Uterus (tissue), 4 donors: Measurements from ENCODE around the gene WSCD2. TPM values are rescaled to one million over a fixed set of nuclear protein-coding genes. Genes with fewer than 3 reads are reported as not detected.

Experiments
- DNase-seq, 2 donors: peaks; one replicate each; pipeline ENCODE4 v3.0.0-alpha.2; 2019 to 2020
- H3K27ac ChIP-seq, 2 donors: fragments of 200-600 bp; sonication (generic); 1 replicate in 1 of 2; 2 replicates in 1 of 2; pipeline ENCODE4 v1.5.1; 2016 to 2018
- H3K27me3 ChIP-seq, 2 donors: fragments of 200-600 bp; sonication (generic); one replicate each; pipeline ENCODE4 v1.5.1; 2018 to 2019; ENCODE audit warnings: control low read depth in 1 of 2
- H3K36me3 ChIP-seq, 2 donors: fragments of 200-600 bp; sonication (generic); one replicate each; pipeline ENCODE4 v1.5.1; 2019; ENCODE audit warnings: control low read depth in 1 of 2
- H3K4me1 ChIP-seq, 2 donors: fragments of 200-600 bp; sonication (generic); one replicate each; pipeline ENCODE4 v1.5.1; 2018 to 2019; ENCODE audit warnings: control low read depth in 1 of 2
- H3K4me3 ChIP-seq, 2 donors: fragments of 200-600 bp; sonication (generic); 1 replicate in 1 of 2; 2 replicates in 1 of 2; pipeline ENCODE4 v1.5.1; 2018 to 2019; ENCODE audit warnings: mild to moderate bottlenecking in 1 of 2
- H3K9me3 ChIP-seq, 2 donors: fragments of 200-600 bp; sonication (generic); one replicate each; pipeline ENCODE4 v1.5.1; 2019; ENCODE audit warnings: control low read depth in 1 of 2
- CTCF ChIP-seq, 4 experiments: fragments of 200-600 bp in 2 of 4; fragments of 450-650 bp in 2 of 4; sonication (generic) in 2 of 4; IDR thresholded peaks; one replicate each; pipeline ENCODE4 v1.5.1; 2016 to 2019; ENCODE audit warnings: antibody characterized with exemption in 4 of 4, mild to moderate bottlenecking in 2 of 4, moderate library complexity in 1 of 4
- POLR2A ChIP-seq, 2 donors: fragments of 450-650 bp; IDR thresholded peaks; one replicate each; pipeline ENCODE4 v1.6.1; 2016; ENCODE audit warnings: antibody characterized with exemption in 2 of 2, mild to moderate bottlenecking in 1 of 2, moderate library complexity in 1 of 2
- intact Hi-C: fragments of 100-400 bp; cut with DNase I; formaldehyde crosslinking; loops from one replicate; pipeline ENCODE4 v1.15.1; 2023; ENCODE audit warnings: low total_unique reads
- total RNA-seq, 4 donors: library from RNA; depleted of rRNA in 3 of 4; stranded (reverse); fragments of >200 nt in 3 of 4; gene quantifications; one replicate each; pipeline versions ENCODE4 v1.1.0 to v1.2.4, GENCODE V29; 2014 to 2023
- donor health status: DM: yes; HTN: yes; CAD: no.

Gene WSCD2
- total RNA-seq, 4 donors from 2014 or later, result 3.3 to 65.3 (median 17.2) TPM

- Histone ChIP-seq H3K36me3 (no peaks in the 10 kb centered on the region), H3K27me3 (no peaks in the 10 kb centered on the region), H3K27ac (no peak overlapping the region), H3K9me3 (no peaks in the 10 kb centered on the region), H3K4me1 (no peaks in the 10 kb centered on the region), H3K4me3 (no peak overlapping the region)
- TF ChIP-seq CTCF (IDR thresholded peaks at IDR 0.05) (no peak), POLR2A (IDR thresholded peaks at IDR 0.05) (no peak)
- intact Hi-C loops, result no loop called here
- DNase-seq, result no peak
Observed at GRCh38 chr12:108270849-108271143, 141.7 kb downstream of the WSCD2 start.

- Histone ChIP-seq H3K27ac (no peak overlapping the region), H3K27me3 (no peaks in the 10 kb centered on the region), H3K36me3 (no peaks in the 10 kb centered on the region), H3K4me1 (no peaks in the 10 kb centered on the region), H3K4me3 (no peak overlapping the region), H3K9me3 (no peaks in the 10 kb centered on the region)
- intact Hi-C loops, result no loop called here
- DNase-seq, result no peak
- TF ChIP-seq POLR2A (IDR thresholded peaks at IDR 0.05) (no peak), CTCF (IDR thresholded peaks at IDR 0.05) (no peak)
Observed at GRCh38 chr12:108271951-108272872, 143.1 kb downstream of the WSCD2 start.

GRCh38 chr12:108273217-108273616 is 144.1 kb downstream of the WSCD2 start:
- Histone ChIP-seq H3K4me3 (no peak overlapping the region), H3K27me3 (no peaks in the 10 kb centered on the region), H3K27ac (no peak overlapping the region), H3K4me1 (no peaks in the 10 kb centered on the region), H3K9me3 (no peaks in the 10 kb centered on the region), H3K36me3 (no peaks in the 10 kb centered on the region)
- intact Hi-C loops, result no loop called here
- DNase-seq, result no peak
- TF ChIP-seq POLR2A (IDR thresholded peaks at IDR 0.05), result no peak
- TF ChIP-seq CTCF (IDR thresholded peaks at IDR 0.05), result no peak

GRCh38 chr12:108277613-108278012 is 148.5 kb downstream of the WSCD2 start:
- DNase-seq, result no peak
- intact Hi-C loops, result no loop called here
- no peaks in the 10 kb centered on the region for H3K9me3 ChIP-seq
- H3K4me1 ChIP-seq, result no peaks in the 10 kb centered on the region
- TF ChIP-seq CTCF (IDR thresholded peaks at IDR 0.05) (no peak), POLR2A (IDR thresholded peaks at IDR 0.05) (no peak)
- H3K4me3 ChIP-seq, result no peak overlapping the region
- H3K36me3 ChIP-seq, result no peaks in the 10 kb centered on the region
- H3K27me3 ChIP-seq, result no peaks in the 10 kb centered on the region
- H3K27ac ChIP-seq, result no peak overlapping the region

- intact Hi-C loops, result no loop called here
Observed at GRCh38 chr12:108282160-108282559, 153.1 kb downstream of the WSCD2 start.

More at GRCh38 chr12:108282160-108282559, 153.1 kb downstream of the WSCD2 start:
- no peaks in the 10 kb centered on the region for H3K9me3 ChIP-seq
- H3K4me3 ChIP-seq, result no peak overlapping the region
- TF ChIP-seq POLR2A (IDR thresholded peaks at IDR 0.05), result no peak
- no peak for TF ChIP-seq CTCF (IDR thresholded peaks at IDR 0.05)
- H3K27me3 ChIP-seq, result no peaks in the 10 kb centered on the region
- no peak overlapping the region for H3K27ac ChIP-seq
- H3K4me1 ChIP-seq, result no peaks in the 10 kb centered on the region
- no peaks in the 10 kb centered on the region for H3K36me3 ChIP-seq
- DNase-seq, result no peak
